ENCODE measurements around the gene CREG2.
A peak's percentile ranks its signal among the peaks of the same experiment; 100 is the strongest.

The CREG2 gene

GRCh38 chr2:101408925-101409324, 21.6 kb upstream of the CREG2 start:
- DNase-seq (ENCODE audit: low read depth): no peak

- DNase-seq (ENCODE audit: low read depth): no peak
These were observed 18.1 kb upstream of the CREG2 start for GRCh38 chr2:101405351-101405899.

DNA sequence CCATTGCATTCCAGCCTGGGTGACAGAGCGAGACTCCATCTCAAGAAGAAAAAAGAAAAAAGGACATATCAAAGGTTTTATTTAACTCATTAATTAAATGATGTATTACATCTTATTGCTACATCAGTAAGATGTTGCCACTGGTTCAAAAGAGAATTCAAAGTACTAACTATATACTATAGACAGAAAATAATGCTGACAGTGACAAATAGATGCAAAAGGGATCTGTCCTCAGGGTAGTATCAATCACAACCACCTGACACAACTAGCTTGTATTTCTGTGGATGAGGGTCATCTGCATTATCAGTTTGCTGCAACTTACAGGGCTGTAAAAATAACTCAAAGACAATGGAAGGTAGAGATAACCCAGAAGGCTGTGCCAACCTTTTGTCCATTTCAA, 16.4 kb upstream of the CREG2 start:
- DNase-seq (ENCODE audit: low read depth): no peak

- DNase-seq (ENCODE audit: low read depth): no peak
These were observed 15.3 kb upstream of the CREG2 start for GRCh38 chr2:101402630-101403029.

GRCh38 chr2:101401906-101402305, 14.6 kb upstream of the CREG2 start:
- DNase-seq (ENCODE audit: low read depth): no peak

DNA sequence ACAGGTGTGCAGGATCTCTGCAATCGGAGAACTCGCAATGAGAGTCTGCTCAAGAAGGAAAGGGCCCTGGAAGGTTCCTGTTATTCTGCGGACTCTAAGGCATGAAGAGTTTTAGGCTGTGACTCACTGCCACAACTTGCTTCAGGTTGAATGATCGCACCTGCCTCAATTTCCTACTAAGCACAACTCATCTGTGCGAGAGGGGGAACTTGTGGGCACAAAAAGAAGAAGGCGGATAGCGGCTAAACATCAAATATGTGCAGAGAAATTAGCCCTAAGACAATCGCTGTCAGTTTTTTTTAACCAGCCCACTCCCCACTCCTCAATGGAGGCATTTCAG, 14.0 kb upstream of the CREG2 start:
- DNase-seq (ENCODE audit: low read depth): no peak

- no peak for DNase-seq (ENCODE audit: low read depth)
These were observed 13.4 kb upstream of the CREG2 start for GRCh38 chr2:101400506-101401325.

DNA sequence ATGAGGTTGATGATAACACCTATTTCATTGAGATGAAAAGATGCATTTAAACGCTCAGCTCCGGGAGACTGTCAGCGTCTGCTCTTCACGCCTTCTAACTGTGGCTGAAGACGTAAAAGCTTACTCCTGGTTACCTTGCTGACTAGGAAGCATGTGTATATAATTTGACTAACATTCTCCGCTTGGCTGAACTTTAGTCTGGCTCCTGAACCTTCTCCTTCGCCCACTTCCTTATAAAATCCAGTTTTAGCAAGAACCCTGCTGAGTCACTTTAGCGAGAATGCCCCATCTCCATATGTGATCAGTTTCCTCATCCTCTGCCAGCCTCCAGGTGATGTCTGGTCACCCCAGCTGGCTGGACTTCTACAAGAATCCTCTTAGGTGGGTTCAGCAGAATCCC, 12.7 kb upstream of the CREG2 start:
- DNase-seq (ENCODE audit: low read depth): no peak

GRCh38 chr2:101399021-101399799, 11.9 kb upstream of the CREG2 start:
- DNase-seq (ENCODE audit: low read depth): no peak

- no peak for DNase-seq (ENCODE audit: low read depth)
These were observed 11.0 kb upstream of the CREG2 start for GRCh38 chr2:101398116-101398821.

DNA sequence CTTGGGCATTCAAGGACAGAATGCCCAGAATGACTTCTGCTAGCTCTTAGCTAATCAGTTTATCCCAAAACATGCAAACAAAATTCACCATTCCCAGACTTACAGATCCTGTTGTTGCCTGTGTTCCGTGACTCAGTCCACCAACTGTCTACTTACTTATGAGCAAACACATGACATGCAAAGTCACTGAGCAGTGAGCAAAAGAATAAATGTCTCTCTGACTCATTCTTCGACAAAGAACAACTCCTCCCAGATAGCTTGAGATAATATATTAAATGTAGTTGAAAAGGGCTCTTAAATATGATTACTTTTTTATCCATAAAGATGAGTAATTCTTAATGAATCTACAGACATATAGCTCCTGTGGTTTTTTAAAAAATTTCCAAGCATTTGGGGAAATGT, 9.0 kb upstream of the CREG2 start:
- peak; percentile 92 for DNase-seq (ENCODE audit: low read depth)

- no peak for DNase-seq (ENCODE audit: low read depth)
These were observed 8.4 kb upstream of the CREG2 start for GRCh38 chr2:101395545-101396315.

GRCh38 chr2:101388232-101388631, 929 bp upstream of the CREG2 start:
- DNase-seq (ENCODE audit: low read depth): no peak

DNA sequence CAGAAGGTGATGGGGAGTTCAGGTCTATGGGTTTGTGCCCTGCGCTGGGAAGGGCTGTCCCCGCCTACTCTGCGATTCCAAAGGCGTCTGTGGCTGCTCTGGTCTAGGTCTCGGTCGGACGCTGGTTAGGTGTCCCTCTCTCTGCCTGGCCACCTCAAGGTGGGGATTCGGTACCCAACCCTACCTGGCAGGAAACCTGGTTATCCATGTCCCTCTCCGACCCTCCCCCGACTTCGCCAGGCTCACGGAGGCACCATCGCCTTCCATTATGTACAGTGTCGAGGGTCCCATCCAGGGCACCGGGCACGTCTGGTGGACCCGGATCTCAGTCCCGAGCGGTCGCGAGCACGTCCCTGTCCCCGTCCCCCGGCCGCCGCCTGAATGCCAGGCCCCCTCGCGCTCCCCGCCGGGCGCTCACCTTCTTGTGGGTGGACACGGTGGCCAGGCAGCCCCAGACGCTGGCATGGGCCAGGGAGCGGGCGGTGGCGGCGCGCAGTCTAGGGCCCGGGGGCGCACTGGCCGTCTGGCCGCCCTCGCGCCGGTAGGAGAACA, 628 bp downstream of the CREG2 start:
- DNase-seq (ENCODE audit: low read depth): no peak

- no peak for DNase-seq (ENCODE audit: low read depth)
These were observed 4.2 kb downstream of the CREG2 start for GRCh38 chr2:101383016-101383541.

GRCh38 chr2:101382442-101382841, 4.9 kb downstream of the CREG2 start:
- DNase-seq (ENCODE audit: low read depth): no peak

GRCh38 chr2:101380376-101380775, 6.9 kb downstream of the CREG2 start:
- DNase-seq (ENCODE audit: low read depth): peak; percentile 51

DNA sequence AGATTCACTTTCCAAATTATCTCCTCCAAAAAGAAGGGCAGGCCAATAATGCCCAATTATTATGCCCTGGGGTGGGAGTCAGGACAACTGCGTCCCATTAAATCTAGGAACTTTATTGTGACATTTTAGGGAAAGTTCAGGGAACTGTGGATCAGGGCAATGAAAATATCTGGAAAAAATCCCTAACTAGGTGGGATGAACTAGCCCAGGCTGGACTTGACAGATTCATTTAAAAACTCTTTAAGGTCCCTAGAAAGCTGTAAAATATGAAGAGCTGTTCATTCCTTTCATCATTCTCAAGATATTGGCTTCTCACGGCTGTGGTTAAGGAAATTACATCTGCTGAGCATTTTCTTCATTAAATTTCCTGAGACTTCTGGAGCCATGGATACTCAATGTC, 8.2 kb downstream of the CREG2 start:
- no peak for DNase-seq (ENCODE audit: low read depth)

- no peak for DNase-seq (ENCODE audit: low read depth)
These were observed 11.7 kb downstream of the CREG2 start for GRCh38 chr2:101375653-101376052.

DNA sequence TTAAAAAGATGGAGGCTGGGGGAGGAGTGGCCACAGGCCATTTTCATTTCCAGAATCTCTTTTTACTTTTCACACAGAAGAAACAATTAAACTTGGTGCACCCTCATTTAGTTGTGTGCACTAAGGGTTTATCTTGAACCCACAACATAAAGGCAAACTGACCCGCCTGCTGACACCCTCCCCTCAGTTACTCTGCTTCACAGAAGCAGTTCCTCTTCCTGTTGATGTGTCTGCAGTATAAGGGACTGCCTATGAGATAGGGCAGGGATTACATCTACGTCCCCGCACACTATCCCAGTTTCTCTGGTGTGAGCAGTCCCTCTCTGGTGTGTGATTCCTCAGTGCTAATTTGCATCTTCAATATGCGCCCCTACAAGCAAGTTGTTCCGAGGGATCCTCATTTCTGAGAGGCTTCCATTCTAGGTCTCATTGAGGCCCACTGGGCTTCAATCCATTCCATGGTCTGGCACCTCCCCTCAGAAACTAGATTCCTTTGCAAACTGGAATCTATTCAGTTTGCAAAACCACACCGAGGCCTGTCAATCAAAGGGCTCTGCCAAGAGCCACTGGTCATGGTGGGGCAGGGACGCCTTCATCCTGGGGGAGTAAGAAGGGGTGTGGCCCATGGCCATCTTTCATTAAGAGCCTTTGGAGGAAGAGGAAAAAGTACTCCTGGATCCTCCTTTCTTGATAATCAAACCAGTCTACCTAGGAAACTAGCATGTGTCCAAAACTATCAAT, 12.3 kb downstream of the CREG2 start:
- DNase-seq (ENCODE audit: low read depth): no peak

- DNase-seq (ENCODE audit: low read depth): no peak
These were observed 14.5 kb downstream of the CREG2 start for GRCh38 chr2:101372792-101373191.
